ENCODE measurements around the gene NR6A1.
"Not testable (repeated sequence)": the region's sequence is repeated elsewhere in the genome, so short reads cannot be mapped to it uniquely, and the experiment has no call there.

The NR6A1 gene

GRCh38 chr9:124739360-124739759 is 31.8 kb downstream of the NR6A1 start:
- H3K27ac ChIP-seq: no peak overlapping the region
- no peak for DNase-seq (ENCODE audit: low spot score)
- no peak overlapping the region for H3K4me3 ChIP-seq
- no peak for TF ChIP-seq CTCF (IDR thresholded peaks at IDR 0.05)

- not testable (repeated sequence) for H3K4me3 ChIP-seq; H3K27ac ChIP-seq; DNase-seq (ENCODE audit: low spot score)
These were observed 33.0 kb downstream of the NR6A1 start for GRCh38 chr9:124738075-124738474.

GRCh38 chr9:124735121-124735520 is 36.0 kb downstream of the NR6A1 start:
- DNase-seq (ENCODE audit: low spot score): no peak
- TF ChIP-seq CTCF (IDR thresholded peaks at IDR 0.05): no peak
- Histone ChIP-seq H3K4me3 (no peak overlapping the region), H3K27ac (no peak overlapping the region)

- not testable (repeated sequence) for H3K4me3 ChIP-seq; H3K27ac ChIP-seq; DNase-seq (ENCODE audit: low spot score)
These were observed 36.4 kb downstream of the NR6A1 start for GRCh38 chr9:124734741-124735083.

GRCh38 chr9:124733964-124734740 is 37.0 kb downstream of the NR6A1 start:
- TF ChIP-seq CTCF (IDR thresholded peaks at IDR 0.05): no peak
- H3K27ac ChIP-seq: no peak overlapping the region
- DNase-seq (ENCODE audit: low spot score): no peak
- no peak overlapping the region for H3K4me3 ChIP-seq

- H3K27ac ChIP-seq: no peak overlapping the region
These were observed 40.3 kb downstream of the NR6A1 start for GRCh38 chr9:124730772-124731171.

GRCh38 chr9:124726886-124727285 is 44.2 kb downstream of the NR6A1 start:
- no peak for TF ChIP-seq CTCF (IDR thresholded peaks at IDR 0.05)
- no peak for DNase-seq (ENCODE audit: low spot score)
- H3K27ac ChIP-seq: no peak overlapping the region
- no peak overlapping the region for H3K4me3 ChIP-seq

More at GRCh38 chr9:124730772-124731171, 40.3 kb downstream of the NR6A1 start:
- no peak for DNase-seq (ENCODE audit: low spot score)
- H3K4me3 ChIP-seq: no peak overlapping the region
- no peak for TF ChIP-seq CTCF (IDR thresholded peaks at IDR 0.05)

GRCh38 chr9:124725068-124725452 is 46.1 kb downstream of the NR6A1 start:
- no peak for TF ChIP-seq CTCF (IDR thresholded peaks at IDR 0.05)
- no peak overlapping the region for H3K4me3 ChIP-seq
- DNase-seq (ENCODE audit: low spot score): no peak
- no peak overlapping the region for H3K27ac ChIP-seq

All from coronary artery (tissue), 2 donors.